ENCODE results near the gene EML2. TPM values are rescaled to one million over a fixed set of nuclear protein-coding genes. Genes with fewer than 3 reads are reported as not detected.
"Not testable (repeated sequence)": the region's sequence is repeated elsewhere in the genome, so short reads cannot be mapped to it uniquely, and the experiment has no call there.

The EML2 gene
- polyA plus RNA-seq, 1 donor = 8.9 TPM

DNA sequence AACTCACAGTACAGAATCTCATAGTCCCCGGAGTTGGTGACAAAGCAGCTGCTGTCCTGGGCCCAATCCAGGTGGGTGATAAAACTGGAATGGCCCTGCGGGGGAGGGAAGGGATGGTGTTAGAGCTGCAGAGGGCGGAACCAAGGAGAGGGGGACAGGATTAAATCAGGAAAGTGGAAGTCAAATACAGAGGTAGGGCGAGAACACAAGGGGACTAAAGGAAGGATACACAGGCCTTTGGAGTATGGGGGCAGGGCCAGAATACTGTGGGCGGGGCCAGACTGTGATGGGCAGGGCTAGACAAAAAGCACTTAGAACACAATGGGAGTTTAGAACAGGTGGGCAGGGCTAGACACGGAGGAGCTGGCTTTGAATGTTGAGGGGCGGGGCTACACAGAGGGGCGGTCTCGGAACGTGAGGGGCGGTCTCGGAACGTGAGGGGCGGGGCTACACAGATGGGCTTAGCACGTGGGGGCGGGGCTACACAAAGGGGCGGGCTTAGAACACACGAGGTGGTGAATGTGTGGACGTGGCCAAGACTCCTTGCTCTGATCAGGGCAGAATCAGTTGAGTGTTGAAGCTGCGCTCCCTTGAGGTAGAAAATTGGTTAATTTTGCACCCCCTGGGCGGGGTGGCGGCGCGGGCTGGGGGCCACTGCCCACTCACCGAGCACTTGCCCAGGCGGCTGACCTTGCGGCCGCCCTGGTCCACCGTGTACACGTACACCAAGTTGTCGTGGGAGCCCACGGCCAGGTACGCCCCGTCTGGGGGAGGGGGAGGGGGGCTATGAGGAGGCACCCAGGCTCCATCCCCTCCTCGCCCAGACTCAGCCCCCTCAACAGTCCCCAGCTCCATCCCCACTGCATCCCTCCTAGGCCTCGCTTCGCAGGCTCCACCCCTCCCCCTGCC, 23.1 kb downstream of the EML2 start:
- no peak for DNase-seq (ENCODE audit: low read depth)

- DNase-seq (ENCODE audit: low read depth) = not testable (repeated sequence)
These were observed 24.1 kb downstream of the EML2 start for GRCh38 chr19:45615056-45615455.

DNA sequence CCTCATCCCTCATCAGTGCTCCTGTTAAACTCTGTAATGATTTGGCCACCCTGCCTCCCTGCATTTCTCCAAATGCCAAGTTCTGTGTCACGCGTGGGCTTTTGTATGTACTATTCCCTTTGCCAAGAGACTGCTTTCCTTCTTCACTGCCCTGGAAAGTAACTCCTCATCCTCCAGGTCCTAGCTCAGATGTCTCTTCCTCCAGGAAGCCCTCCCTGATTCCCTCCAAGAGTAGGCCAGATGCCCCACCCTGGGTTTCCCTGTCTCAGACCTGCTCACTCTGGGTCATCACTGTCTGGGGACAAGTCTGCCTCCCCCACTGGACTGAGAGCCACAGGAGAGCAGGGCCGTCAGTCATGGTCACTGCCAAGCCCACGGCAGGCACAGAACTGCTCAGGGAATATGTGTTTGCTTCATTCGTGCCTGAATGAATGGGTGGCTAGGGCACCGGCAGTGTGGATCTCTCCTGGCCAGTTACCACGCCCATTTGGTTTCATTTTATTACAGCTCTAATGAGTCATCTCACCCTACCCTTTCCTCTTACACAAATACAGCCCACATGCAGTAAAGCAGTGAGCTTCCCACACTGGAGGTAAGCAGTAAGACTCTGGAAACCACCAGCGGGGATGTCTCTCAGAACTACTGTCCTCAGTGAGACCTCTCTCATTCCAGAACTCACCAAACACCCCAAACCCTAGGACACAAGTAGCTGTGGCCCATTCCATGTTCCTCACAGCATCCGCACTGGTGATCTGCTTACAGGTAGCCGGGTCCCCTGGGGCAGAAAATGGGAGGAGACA, 25.1 kb downstream of the EML2 start:
- no peak for DNase-seq (ENCODE audit: low read depth)

GRCh38 chr19:45608948-45609347, 30.2 kb downstream of the EML2 start:
- DNase-seq (ENCODE audit: low read depth) = no peak

DNA sequence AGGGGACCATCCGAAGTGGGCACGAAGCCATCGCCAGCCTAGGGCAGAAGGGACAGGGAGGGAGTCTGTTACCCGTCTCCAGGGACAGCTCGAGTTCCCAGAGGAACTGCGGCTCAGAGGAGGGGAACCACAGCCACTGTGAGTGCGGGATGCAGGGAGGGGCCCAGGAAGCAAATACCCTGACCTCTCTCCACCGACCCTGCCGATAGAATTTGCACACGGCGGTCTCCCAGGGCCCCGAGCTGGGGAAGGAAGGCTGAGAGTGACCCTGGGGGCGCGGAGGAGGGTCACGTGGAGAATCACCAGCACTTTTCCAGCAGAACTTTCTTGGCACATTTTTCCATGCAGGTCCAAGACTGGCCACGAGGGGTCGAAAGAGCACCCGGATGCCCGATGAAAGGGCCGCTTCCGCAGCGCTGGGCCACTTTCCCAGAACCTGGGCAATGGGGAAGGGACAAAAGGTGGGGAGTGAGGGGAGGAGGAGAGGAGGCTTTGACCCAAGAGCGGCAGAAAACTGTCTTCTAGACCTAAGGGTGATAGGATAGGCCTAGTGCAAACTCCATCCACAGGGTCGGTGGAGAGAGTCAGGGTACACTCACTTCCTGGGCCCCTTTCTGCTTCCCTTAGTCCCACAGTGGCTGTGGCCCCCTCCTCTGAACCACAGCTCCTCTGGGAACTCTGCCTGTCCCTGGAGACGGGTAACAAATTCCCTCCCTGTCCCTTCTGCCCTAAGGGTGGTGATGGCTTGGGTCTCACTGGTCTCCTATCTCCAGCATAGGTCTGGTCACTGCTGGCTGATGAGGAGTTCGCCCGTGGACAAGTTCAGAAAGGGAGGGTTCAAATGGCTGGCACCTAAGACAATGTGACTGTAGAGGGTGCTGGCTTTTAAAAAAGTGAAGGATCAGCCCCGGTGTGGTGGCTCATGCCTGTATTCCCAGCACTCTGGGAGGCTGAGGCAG, 31.8 kb downstream of the EML2 start:
- peak; percentile 20 for DNase-seq (ENCODE audit: low read depth)

DNA sequence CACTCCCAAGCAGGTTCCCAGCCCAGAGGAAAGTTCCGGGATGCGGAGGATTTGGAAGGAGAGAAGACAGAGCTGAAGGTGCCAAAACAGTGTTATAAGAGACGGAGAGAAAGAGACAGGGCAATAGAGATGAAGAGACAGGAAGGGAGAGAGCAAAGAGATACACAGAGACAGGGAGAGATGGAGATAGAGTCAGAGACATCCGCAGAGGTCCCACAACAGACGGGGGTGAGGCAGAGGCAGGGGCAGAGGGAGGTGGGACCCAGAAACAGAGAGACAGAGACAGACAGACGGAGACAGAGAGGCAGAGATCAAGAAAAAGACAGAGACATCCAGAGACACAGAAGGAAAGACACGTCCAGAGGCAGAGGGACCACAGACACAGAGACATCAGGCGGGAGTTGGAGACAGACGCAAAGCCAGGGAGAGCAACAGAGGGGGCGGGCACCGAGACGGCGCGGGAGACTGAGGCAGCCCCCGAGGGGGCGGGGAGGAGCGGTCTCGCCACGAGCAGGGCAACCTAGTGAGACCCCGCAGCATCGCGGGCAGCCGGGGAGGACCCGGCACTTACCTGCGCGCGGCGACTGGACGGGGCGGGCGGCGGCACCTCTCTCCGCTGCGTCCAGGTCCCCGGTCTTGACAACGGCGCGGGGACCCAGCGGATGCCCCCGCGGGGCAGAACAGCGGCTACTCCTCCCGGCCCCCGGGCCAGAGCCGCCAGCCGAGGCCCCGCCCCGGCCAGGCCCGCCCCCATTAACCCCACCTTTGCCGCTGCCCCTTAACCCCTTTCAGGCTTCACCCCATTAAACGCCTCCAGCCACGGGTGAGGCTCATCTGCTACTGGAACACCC, 37.4 kb downstream of the EML2 start, which contains the start of gene GPR4:
GPR4 (minus strand) TSS at position 689 of the 851 bp plus-strand sequence. CDS start 10,346 bp downstream, outside the sequence.
- DNase-seq (ENCODE audit: low read depth) = no peak

DNA sequence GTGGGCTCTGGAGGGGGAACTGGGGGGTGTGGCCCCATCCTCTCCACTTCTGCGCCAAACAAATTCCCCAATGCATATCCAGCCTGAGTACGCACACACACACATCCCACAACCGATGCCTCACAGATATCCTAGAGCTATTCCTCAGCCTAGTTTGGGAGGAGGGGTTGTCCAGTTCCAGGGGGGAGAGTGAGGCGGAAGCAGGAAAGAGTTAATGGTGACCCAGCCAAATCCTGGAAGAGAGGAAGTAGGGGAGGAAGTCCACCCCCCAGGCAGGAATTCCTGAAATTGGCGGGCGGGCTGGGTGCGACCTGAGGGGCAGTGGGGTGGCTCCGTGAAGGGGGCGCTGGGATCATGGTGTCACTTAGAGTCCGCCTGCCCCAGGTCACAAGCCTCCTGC, 38.1 kb downstream of the EML2 start:
- no peak for DNase-seq (ENCODE audit: low read depth)

GRCh38 chr19:45600340-45600885, 38.8 kb downstream of the EML2 start:
- no peak for DNase-seq (ENCODE audit: low read depth)

GRCh38 chr19:45599286-45599685, 39.9 kb downstream of the EML2 start:
- no peak for DNase-seq (ENCODE audit: low read depth)

GRCh38 chr19:45598267-45599001, 40.8 kb downstream of the EML2 start:
- DNase-seq (ENCODE audit: low read depth) = no peak

GRCh38 chr19:45597425-45598111, 41.6 kb downstream of the EML2 start:
- no peak for DNase-seq (ENCODE audit: low read depth)

DNA sequence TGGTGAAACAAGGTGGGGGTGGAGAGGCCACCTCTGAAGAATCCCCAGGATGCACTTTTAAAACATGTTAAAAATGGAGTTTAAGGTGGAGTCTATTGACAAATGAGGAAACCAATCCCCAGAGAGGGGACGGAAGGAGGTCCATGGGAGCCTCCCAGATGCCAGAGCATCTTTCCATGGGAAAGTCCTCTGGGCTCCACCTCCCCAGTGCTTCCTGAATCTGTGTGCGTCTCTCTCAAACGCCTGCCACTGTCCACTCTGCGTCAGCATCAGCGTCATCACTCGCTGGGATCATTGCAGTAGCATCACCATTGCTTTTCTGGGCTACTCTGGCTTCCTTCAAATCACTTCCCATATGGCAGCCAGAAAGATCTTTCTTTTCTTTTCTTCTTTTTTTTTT, 43.4 kb downstream of the EML2 start:
- no peak for DNase-seq (ENCODE audit: low read depth)

DNA sequence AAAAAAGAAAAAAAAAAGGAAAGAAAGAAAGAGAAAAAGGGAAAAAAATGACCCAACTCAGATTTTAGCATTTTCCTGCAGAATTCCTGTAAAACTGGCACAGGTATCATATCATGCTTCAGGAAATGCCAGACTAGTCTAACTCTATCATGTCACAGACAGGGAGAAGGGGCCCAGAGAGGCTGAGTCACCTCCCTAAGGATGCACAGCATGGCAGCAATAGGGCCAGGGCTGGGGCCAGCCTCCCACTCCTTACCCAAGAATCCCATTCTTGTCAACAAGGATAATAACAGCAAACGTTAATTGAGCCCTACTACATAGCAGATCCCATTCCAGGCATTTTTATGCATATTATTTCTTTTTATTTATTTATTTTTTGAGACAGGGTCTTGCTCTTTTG, 45.7 kb downstream of the EML2 start:
- no peak for DNase-seq (ENCODE audit: low read depth)

- DNase-seq (ENCODE audit: low read depth) = no peak
These were observed 46.8 kb downstream of the EML2 start for GRCh38 chr19:45592366-45592765.

- no peak for DNase-seq (ENCODE audit: low read depth)
These were observed 47.6 kb downstream of the EML2 start for GRCh38 chr19:45591638-45592005.

GRCh38 chr19:45591004-45591637, 48.1 kb downstream of the EML2 start:
- no peak for DNase-seq (ENCODE audit: low read depth)

GRCh38 chr19:45590300-45591003, 48.7 kb downstream of the EML2 start:
- no peak for DNase-seq (ENCODE audit: low read depth)

GRCh38 chr19:45589768-45590167, 49.4 kb downstream of the EML2 start:
- no peak for DNase-seq (ENCODE audit: low read depth)
